GM23338 (cell line): ENCODE measurements around the gene GRAMD1B.

Source experiments
- CREB1 ChIP-seq: fragments of 250-450 bp; sonication (Bioruptor Pico); IDR thresholded peaks from 2 replicates; pipeline ENCODE4 v1.5.0; 2020; ENCODE audit warnings: low read depth, mild to moderate bottlenecking, moderate library complexity
- CTCF ChIP-seq, 2 experiments: fragments of 200-600 bp in 1 of 2; sonication (generic) in 1 of 2; conservative IDR thresholded peaks; 2 replicates each; pipeline versions ENCODE4 v1.5.1 to v1.6.1; 2016 to 2017; ENCODE audit warnings: antibody characterized with exemption in 2 of 2, low read depth in 2 of 2, mild to moderate bottlenecking in 2 of 2, moderate library complexity in 1 of 2
- EZH2 ChIP-seq: fragments of 200-600 bp; sonication (generic); IDR thresholded peaks from one replicate; pipeline ENCODE4 v1.8.0; 2017; ENCODE audit warnings: antibody characterized with exemption, mild to moderate bottlenecking, low read depth; ENCODE audit not compliant: unreplicated experiment
- EZH2phosphoT487 ChIP-seq: fragments of 200-600 bp; sonication (generic); IDR thresholded peaks from one replicate; pipeline ENCODE4 v1.8.1; 2018; ENCODE audit warnings: antibody characterized with exemption; ENCODE audit not compliant: unreplicated experiment
- JUNB ChIP-seq: IDR thresholded peaks from one replicate; pipeline ENCODE4 v1.6.1; 2016; ENCODE audit warnings: antibody characterized with exemption; ENCODE audit not compliant: unreplicated experiment
- NANOG ChIP-seq: IDR thresholded peaks from 2 replicates; pipeline ENCODE4 v1.6.1; 2016; ENCODE audit warnings: antibody characterized with exemption, borderline replicate concordance
- POLR2AphosphoS5 ChIP-seq: IDR thresholded peaks from 2 replicates; pipeline ENCODE4 v1.6.1; 2016; ENCODE audit warnings: antibody characterized with exemption, low read depth
- REST ChIP-seq: IDR thresholded peaks from one replicate; pipeline ENCODE4 v1.6.1; 2018; ENCODE audit warnings: antibody characterized with exemption; ENCODE audit not compliant: unreplicated experiment
- STAT1 ChIP-seq: IDR thresholded peaks from one replicate; pipeline ENCODE4 v1.6.1; 2016; ENCODE audit warnings: antibody characterized with exemption; ENCODE audit not compliant: unreplicated experiment
- ZNF114 ChIP-seq: fragments of 250-450 bp; sonication (Bioruptor Pico); IDR thresholded peaks from 2 replicates; pipeline ENCODE4 v1.5.0; 2020; ENCODE audit warnings: mild to moderate bottlenecking, moderate library complexity
- ZNF462 ChIP-seq: fragments of 250-450 bp; sonication (Bioruptor Pico); IDR thresholded peaks from 2 replicates; pipeline ENCODE4 v1.5.0; 2020; ENCODE audit warnings: mild to moderate bottlenecking, moderate library complexity

- no peak for TF ChIP-seq EZH2
- no peak for TF ChIP-seq CTCF (conservative IDR thresholded peaks at IDR 0.05; ENCODE audit: low read depth in 2 of 2)
- no peak for TF ChIP-seq NANOG
- TF ChIP-seq POLR2AphosphoS5 = no peak
- no peak for TF ChIP-seq REST
- no peak for TF ChIP-seq ZNF462 (CRISPR knock-in tag)
- no peak for TF ChIP-seq EZH2phosphoT487
- no peak for TF ChIP-seq CREB1 (CRISPR knock-in tag)
- TF ChIP-seq ZNF114 (CRISPR knock-in tag) = no peak
- no peak for TF ChIP-seq JUNB
- no peak for TF ChIP-seq STAT1
Observed at GRCh38 chr11:123562829-123563228, 132.8 kb downstream of the GRAMD1B start.
